ENCODE results near the gene APRT.
"Not testable (repeated sequence)": the region's sequence is repeated elsewhere in the genome, so short reads cannot be mapped to it uniquely, and the experiment has no call there.

APRT gene

DNA sequence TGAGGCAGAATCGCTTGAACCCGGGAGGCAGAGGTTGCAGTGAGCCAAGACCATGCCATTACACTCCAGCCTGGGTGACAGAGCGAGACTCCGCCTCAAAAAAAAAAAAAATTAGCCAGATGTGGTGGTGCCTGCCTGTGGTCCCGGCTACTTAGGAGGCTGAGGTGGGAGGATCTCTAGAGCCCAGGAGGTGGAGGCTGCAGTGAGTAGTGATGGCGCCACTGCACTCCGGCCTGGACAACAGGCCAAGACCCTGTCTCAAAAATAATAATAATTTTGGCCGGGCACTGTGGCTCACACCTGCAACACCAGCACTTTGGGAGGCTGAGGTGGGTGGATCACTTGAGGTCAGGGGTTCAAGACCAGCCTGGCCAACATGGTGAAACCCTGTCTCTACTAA is 23.0 kb downstream of the APRT start:
- not testable (repeated sequence) for DNase-seq (ENCODE audit: low read depth in 3 of 3)

GRCh38 chr16:88787579-88788314 is 24.0 kb downstream of the APRT start:
- no peak for DNase-seq (ENCODE audit: low read depth in 3 of 3)

DNA sequence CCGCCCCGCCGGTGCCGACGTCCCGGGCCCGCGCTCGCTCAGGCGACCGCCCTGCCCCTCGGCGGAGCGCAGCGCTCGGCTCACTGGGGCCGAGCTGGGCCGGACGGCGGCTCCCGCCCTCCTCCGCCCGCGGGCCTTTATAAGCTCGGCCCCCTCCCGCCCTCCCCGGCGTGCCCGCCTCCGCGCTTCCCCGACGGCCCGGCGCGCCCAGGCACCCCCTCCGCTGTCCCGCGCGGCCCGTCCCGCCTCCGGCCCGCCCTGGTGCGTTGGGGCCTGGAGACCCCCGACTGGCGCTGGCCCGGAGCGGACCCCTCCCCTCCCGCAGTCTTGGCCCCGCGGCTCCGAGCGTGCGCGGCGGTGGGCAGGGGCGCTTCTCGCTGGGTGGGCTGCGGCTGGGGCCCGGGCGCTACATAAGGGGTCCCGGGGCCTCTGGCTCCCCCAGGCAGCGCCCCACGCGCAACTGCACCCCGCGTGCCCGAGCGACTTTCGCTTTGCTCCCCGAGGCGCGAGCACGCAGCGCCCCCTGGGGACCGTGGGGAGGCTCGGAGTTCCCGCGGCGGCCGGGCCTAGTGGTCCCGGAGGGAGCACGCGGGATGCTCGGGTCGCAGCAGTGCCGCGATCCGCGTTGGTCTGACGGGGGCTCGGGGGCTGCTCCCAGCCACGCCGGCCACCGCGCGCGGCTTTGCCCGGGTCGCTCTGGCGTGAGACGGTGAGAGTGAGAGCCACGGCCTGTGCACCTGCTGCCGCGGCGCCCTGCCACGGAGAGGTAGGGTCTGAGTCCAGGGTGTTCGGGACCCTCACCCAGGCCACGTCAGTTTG is 26.4 kb downstream of the APRT start, which contains the start of gene PIEZO1:
Gene PIEZO1 (minus strand): TSS at position 115 of the 819 bp plus-strand sequence. CDS start 256 bp downstream, outside the sequence.
- DNase-seq (ENCODE audit: low read depth in 3 of 3) = peak; percentile 59 to 71 (median 61)

- DNase-seq (ENCODE audit: low read depth in 3 of 3) = no peak
Observed at GRCh38 chr16:88784856-88785105, 26.9 kb downstream of the APRT start.

- no peak for DNase-seq (ENCODE audit: low read depth in 3 of 3)
Observed at GRCh38 chr16:88784074-88784855, 27.5 kb downstream of the APRT start.

DNA sequence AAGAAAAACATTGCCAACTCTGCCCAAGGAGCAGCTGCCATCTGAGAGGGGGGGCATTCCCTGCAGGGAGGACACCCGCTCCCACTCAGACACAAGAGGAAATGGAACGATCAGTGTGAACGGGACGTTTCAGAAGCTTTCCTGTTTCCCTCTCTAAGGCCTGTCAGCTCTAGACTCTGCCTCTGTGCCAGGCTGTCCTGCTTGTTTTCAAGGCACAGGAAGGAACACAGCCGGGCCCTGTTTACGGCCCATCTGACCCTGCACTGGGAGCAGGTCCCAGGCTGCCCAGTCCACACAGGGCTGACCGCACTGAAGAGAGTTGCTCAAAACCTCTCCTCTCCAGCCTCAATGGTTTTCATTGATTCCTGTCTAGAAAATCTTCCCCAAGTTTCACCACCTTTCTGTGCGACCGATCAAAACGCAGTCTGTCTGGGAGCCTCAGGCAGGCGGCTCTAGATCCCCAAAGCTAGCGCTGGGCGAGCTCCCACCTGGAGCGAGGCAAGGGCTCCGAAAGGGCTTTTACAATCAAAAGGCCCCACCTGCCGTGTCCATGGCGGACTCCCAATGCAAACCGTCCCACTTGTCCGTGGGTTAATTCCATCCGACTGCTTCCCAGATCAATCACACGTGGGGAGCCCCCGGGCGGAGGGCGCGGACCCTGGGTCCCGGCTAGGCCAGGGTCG is 28.2 kb downstream of the APRT start:
- no peak for DNase-seq (ENCODE audit: low read depth in 3 of 3)

- DNase-seq (ENCODE audit: low read depth in 3 of 3) = peak; percentile 65 to 84 (median 72)
Observed at GRCh38 chr16:88782454-88783390, 29.0 kb downstream of the APRT start.

DNA sequence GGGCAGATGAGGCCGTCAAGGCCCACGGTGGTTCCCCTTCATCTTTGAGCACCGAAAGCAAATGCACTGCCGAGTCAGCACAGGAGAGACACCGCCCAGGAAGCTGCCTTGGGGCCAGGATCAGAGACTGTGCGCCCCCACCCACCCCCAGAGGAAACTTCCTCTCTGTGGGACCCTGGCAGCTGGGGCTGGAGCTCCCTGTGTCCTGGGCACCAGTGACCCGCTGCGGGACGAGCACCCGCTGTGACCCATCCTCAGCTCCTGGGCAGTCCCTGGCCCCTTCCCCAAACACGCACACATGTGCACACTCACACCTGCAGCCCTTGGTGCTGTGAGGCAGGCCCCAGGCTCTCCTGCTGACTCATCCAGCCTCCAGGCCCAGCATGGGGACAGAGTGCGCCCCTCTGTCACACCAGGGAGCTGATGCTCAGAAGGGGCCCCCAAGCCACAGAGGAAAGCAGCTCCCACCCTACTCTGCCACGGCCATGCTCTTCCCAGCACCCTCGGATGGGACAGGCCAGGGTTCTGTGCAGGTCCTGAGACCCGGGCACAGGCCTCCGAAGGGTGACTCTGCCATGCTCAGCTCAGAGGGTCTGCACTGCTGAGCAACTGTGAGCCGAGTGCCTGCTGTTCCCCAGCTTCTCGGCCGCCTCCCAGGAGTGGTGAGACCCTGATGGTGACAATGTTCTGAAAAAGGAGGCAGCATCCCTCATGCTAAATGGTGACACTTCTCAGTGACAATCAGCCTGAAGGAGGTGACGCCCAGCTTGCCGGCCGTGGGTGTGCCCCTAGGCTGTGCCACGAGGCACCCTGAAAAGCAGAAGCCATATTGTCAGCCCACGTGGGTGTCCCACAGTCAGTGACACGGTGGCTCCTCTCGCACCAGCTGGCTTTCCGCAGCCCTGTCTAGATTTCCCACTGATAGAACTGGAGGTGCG is 30.3 kb downstream of the APRT start:
- peak; percentile 52 to 78 (median 64) for DNase-seq (ENCODE audit: low read depth in 3 of 3)

- DNase-seq (ENCODE audit: low read depth in 3 of 3) = no peak
Observed at GRCh38 chr16:88780142-88781062, 31.3 kb downstream of the APRT start.

GRCh38 chr16:88779406-88780141 is 32.2 kb downstream of the APRT start:
- DNase-seq (ENCODE audit: low read depth in 3 of 3) = no peak

- DNase-seq (ENCODE audit: low read depth in 3 of 3) = no peak
Observed at GRCh38 chr16:88778541-88779065, 33.1 kb downstream of the APRT start.

DNA sequence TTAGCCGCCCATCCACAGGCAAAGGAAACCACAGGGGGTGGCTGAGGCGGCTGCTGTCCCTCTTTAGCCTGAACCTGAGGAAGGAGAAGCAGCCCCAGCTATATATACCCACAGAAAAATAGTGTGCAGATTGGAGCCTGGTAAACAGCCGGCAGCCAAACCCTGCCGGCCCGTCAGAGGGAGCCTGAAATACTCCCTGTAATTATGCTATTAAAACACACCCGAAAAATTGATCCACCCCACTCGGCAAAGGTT is 33.5 kb downstream of the APRT start:
- no peak for DNase-seq (ENCODE audit: low read depth in 3 of 3)

DNA sequence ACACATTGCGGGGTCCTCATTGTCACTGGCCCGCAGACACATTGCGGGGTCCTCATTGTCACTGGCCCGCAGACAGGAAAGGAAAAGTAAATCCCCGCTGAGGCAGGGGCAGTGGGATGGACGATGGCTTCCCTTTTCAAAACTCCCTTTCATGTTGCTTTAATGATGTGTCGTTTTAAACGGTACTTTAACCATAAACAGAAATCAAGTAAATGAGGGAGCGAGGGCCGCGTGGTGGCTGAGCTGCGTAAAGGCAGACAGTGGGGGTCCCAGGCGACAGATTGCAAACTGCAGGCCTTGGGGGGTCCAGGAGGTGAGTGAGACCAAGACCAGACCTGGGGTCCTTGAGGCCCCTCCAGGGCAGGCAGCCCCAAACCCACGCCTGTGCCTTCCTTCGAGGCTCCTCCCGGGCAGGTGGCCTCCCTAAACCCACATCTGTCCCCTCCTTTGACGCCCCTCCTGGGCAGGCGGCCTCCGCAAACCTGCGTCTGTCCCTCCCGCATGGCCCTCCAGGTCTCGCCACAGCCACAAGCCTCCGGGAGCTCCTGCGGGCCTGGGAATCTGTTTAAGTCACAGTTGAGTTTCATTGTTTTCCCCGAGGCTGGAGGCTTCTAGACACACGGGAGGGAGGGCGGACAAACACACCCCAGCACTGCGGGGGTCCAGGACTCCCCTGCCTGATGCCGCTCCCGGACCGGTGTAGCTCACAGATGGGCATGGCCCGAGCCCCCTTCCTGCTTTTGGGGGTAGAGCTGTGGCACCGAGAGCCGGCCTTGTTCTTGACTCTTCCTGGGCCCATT is 34.1 kb downstream of the APRT start:
- no peak for DNase-seq (ENCODE audit: low read depth in 3 of 3)

DNA sequence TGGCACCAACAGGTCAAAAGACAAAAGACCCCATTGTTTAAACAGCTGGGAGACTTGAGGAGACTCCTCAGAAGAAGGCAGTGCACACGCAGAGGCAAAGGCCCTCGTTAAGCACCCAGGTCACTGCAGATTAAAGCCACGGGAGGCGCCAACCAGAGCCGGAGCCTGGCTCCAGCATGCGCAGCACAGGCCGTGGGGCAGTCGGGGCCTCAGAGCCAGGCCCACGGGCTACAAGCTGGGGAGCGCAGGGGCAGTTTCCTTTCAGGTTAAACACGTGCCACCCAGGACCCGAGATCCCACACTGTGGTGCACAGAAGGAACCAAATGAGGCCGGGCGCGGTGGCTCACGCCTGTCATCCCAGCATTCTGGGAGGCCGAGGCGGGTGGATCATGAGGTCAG is 35.9 kb downstream of the APRT start:
- no peak for DNase-seq (ENCODE audit: low read depth in 3 of 3)

GRCh38 chr16:88774544-88775393 is 37.0 kb downstream of the APRT start:
- no peak for DNase-seq (ENCODE audit: low read depth in 3 of 3)

DNA sequence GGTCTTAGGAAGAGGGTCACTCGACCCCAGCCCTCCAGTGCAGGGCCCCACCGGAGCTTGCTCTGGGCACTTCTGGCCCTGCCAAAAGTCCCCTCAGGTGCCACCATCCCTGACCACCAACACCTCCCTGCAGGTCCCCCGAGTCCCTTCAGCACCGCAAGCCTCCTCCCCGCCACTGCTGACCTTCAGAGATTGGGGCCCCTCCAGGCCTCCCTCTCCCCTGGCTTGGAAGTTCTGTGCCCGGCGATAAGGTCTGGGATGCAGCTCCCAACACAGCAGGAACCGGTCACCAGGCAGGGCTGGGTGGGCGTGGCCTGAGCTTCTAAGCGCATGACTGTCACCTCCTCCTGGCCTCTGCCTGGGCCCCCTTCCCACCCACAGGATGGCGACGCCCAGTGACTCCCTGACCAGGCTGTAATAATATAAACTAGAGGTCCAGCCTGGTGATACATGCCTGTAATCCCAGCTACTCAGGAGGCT is 37.9 kb downstream of the APRT start:
- DNase-seq (ENCODE audit: low read depth in 3 of 3) = no peak

All from stimulated activated CD4-positive, alpha-beta T cell treated with anti-CD3 and anti-CD28 coated beads, TNF-alpha, amount 100 ng/mL, for 24 hours (primary cell).